ENCODE results near the gene ADARB1.

DNA sequence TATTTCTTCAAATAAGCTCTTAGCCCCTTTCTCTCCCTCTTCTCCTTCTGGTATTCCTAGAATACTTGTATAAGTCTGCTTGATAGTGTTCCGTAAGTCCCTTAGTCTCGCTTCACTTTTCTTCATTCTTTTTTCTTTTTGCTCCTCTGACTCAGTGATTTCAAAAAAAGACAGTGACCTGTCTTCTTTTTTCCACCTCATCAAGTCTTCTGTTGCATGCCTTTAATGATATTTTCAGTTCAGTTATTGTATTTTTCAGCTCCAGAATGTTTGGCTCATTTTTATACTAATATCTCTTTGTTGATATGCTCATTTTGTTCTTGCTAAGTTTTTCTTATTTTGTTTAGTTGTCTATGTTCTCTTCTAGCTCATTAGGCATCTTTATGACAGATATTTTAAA lies 115.6 kb downstream of the ADARB1 start:
- TF ChIP-seq ZFP3 (CRISPR knock-in tag; IDR thresholded peaks at IDR 0.05) (no peak), ZNF8 (CRISPR knock-in tag; IDR thresholded peaks at IDR 0.05) (no peak), ESRRG (CRISPR knock-in tag; IDR thresholded peaks at IDR 0.05) (no peak), OSR1 (CRISPR knock-in tag; IDR thresholded peaks at IDR 0.05) (no peak), ARNTL (CRISPR knock-in tag; IDR thresholded peaks at IDR 0.05; ENCODE audit: borderline replicate concordance, low read depth) (no peak), ZFP30 (CRISPR knock-in tag; IDR thresholded peaks at IDR 0.05) (no peak), PPARA (CRISPR knock-in tag; IDR thresholded peaks at IDR 0.05; ENCODE audit: borderline replicate concordance) (no peak), RARB (CRISPR knock-in tag; IDR thresholded peaks at IDR 0.05) (no peak), SNAI2 (CRISPR knock-in tag; IDR thresholded peaks at IDR 0.05) (no peak)
- TF ChIP-seq, protein P1, sequence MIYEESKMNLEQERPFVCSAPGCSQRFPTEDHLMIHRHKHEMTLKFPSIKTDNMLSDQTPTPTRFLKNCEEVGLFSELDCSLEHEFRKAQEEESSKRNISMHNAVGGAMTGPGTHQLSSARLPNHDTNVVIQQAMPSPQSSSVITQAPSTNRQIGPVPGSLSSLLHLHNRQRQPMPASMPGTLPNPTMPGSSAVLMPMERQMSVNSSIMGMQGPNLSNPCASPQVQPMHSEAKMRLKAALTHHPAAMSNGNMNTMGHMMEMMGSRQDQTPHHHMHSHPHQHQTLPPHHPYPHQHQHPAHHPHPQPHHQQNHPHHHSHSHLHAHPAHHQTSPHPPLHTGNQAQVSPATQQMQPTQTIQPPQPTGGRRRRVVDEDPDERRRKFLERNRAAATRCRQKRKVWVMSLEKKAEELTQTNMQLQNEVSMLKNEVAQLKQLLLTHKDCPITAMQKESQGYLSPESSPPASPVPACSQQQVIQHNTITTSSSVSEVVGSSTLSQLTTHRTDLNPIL (CRISPR knock-in tag; IDR thresholded peaks at IDR 0.05; ENCODE audit: low read depth): no peak
- TF ChIP-seq, protein P2, sequence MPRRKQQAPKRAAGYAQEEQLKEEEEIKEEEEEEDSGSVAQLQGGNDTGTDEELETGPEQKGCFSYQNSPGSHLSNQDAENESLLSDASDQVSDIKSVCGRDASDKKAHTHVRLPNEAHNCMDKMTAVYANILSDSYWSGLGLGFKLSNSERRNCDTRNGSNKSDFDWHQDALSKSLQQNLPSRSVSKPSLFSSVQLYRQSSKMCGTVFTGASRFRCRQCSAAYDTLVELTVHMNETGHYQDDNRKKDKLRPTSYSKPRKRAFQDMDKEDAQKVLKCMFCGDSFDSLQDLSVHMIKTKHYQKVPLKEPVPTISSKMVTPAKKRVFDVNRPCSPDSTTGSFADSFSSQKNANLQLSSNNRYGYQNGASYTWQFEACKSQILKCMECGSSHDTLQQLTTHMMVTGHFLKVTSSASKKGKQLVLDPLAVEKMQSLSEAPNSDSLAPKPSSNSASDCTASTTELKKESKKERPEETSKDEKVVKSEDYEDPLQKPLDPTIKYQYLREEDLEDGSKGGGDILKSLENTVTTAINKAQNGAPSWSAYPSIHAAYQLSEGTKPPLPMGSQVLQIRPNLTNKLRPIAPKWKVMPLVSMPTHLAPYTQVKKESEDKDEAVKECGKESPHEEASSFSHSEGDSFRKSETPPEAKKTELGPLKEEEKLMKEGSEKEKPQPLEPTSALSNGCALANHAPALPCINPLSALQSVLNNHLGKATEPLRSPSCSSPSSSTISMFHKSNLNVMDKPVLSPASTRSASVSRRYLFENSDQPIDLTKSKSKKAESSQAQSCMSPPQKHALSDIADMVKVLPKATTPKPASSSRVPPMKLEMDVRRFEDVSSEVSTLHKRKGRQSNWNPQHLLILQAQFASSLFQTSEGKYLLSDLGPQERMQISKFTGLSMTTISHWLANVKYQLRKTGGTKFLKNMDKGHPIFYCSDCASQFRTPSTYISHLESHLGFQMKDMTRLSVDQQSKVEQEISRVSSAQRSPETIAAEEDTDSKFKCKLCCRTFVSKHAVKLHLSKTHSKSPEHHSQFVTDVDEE (CRISPR knock-in tag; IDR thresholded peaks at IDR 0.05): no peak
